ENCODE measurements around the gene SUFU.

The SUFU gene

DNA sequence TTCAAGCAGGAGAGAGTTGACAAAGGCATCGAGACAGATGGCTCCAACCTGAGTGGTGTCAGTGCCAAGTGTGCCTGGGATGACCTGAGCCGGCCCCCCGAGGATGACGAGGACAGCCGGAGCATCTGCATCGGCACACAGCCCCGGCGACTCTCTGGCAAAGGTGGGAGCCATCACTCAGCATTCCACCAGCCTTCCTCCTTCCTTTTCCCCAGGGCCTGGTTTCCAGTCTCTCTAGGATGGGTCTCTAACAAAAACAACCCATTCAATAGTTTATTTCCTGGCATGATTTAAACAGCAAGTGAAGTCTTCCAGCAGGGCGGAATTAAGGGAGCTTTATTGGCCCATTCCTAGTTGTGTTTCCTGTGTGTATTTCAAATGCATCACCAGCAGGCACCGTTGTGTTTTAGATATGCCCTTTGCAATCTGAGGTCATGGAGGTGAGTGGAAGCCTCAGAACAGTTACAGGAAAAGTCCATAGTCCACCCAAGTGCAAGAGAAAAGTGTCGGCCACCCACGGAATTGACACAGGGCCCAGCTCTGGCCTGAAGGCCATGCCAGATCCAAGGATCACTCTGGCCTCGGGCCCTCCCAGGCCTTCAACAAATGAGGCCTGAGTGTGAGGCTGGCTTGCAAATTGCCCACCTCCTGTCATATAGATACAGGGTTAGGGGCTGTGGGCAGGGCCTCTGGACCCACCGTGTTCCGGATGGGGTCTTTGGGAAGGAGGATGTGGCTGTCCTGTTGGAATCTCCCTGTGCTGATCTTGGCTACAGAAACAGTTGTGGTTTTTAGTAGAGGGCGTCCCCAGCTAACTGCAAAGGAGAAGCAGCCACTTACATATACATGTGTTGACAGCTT, 93.6 kb downstream of the SUFU start:
- DNase-seq (ENCODE audit: low read depth) = no peak

DNA sequence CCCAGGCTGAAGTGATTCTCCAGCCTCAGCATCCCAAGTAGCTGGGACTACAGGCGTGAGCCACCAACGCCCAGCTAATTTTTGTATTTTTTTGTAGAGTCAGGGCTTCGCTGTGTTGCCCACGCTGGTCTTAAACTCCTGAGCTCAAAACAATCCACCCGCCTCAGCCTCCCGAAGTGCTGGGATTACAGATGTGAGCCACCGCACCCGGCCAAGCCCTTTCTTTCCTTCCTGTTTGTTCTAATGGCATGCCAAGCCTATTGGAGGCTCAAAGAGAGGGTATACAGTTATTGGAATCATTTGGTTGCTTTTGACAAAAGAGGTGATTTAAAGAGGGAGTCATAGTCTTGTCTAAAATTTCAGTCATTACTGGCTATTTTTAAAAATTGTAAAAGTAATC, 94.5 kb downstream of the SUFU start:
- DNase-seq (ENCODE audit: low read depth) = no peak

DNA sequence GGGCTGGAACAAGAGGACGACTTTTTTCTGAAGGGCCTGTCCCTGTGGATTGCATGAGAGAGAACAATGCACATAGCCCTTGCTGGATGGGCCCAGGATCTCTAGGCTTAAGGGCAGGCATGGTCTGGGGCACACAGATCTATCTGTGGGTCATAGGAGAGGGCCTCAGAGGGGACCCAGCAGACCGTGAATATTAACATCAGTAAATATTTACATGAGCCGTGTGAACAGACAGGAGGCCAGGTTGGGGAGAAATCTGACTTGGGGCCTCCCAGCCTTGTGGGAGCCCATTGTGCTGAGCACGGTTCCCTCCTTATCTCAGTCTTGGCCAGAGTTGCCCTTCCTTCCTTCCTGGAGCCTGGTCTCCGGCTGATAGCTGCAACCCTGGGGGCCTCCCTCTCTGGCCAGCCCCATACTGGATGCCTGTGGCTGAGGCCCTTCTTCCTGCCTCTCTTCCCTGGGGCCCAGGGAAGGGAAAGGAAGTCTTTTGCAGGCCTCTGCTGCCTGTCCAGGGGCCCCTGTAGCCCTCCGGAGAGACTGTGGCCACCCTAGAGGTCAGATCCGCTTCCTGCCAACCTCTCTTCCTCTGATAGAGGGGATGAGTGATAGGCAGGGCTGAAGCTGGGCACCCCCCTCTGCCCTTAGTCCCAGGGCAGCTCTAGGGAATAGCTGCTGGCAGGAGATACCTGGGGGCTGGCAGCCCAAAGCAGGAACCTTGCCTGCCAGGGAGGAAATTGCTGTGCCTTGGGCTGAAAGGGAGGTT, 96.0 kb downstream of the SUFU start:
- DNase-seq (ENCODE audit: low read depth) = no peak

DNA sequence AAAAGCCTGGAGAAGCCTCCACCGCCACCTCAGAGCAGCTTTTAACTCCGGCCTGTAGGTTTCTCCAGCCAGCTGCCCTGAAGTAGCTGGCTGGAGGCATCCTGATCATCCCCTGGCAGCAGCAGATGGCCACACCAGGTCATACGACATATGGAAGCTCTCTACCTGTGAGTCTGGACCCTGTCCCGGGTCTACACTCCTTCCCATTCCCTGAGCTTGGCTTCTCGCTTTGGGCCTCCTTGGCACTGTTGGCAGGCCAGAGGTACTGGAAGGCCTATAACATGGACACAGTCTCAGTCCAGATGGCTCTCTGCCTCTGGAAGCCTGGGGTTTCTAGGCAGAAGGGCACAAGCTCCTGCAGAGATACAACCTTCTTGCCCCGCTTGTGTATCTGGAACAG, 97.0 kb downstream of the SUFU start:
- DNase-seq (ENCODE audit: low read depth) = no peak

DNA sequence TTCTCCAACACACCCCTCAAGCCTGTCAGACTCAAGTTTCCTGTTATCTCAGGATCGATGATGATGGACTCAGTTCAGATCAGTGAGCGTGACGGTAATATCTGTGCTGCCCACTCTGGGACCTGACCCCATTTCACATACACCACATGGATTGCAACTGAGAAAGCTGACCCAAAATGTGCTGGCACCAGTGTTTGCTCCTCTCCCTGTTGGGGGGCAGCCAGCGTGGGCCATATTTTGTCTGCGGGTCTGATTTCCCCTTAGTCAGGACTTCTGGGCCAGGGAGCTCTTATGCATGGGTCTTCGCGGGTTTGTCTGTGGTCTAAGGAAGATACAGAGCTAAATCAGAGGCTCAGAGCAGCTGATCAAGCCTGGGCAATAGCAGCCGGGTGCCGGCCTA, 97.9 kb downstream of the SUFU start:
- no peak for DNase-seq (ENCODE audit: low read depth)

DNA sequence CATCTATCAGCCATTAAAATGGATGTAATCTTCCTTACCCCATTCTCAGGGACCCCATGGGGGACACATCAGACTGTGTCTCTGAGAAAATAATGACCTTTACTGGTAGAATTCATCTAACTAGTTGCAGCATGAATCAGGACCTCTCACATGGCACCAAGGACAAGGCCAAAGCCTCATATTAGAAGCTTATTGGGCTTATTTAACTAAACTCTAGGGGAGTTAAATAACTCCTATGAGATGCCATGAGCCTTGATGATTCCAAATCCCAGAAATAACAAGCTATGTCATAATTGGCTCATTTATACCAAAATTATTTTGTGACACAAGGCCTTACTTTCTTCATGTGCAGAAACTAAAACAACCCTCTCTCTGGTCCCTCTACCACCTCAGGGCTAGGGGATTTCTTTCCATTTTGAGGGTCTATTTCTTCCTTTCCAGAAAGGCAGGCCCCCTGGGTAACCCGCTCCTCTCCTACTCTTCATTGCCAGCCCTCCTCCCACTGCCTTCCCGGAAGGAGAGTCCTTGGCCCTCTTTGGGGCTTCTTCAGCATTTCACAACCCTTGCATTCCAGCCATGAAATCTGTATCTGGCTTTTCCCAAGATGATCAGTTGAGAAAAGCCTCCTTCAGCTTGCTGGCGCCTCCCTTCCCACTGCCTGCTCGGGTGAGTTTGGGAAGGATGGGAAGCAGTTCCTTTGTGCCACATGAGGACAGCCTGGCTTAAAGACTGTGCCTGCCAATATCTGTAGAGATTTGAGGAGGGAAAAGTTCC, 98.7 kb downstream of the SUFU start:
- DNase-seq (ENCODE audit: low read depth) = no peak

DNA sequence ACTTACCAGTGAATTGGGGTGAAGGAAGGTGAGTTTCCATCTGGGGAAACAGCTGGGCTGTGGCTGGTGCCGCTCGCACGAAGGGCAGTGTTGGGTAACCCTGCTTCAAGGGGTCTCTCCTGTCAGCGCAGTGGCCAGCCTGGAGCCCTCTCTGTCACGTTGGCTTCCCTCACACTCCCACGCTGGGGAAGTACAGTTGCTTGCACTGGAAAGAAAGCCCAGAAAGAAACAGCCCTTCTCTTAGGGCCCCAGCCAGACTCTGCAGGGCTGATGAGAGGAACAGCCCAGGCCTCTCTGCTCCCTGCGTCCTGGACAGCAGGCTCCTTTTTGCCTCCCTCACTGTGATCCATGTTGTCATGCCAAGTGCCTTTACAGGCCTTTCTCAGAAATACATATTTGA, 100.2 kb downstream of the SUFU start:
- DNase-seq (ENCODE audit: low read depth) = no peak

DNA sequence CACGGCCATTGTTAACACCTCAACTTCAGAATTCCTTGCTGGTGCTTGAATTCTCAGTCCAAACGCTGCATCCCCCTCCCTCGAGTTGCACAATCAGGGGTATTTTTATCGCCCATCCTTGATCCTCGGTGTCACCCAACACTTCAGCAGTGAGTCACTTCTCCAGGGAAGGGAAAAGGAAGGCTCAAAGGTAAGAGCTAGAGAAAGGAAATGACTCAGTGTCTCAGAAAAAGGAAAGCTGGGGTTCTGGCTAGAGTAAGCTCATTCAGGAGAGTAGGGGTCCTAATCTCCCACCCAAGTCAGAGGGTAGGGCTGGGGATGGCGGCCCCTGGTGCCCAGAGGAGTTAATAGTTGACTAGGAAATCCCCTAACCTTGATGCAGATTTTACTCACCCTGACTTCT, 100.7 kb downstream of the SUFU start:
- DNase-seq (ENCODE audit: low read depth) = no peak

DNA sequence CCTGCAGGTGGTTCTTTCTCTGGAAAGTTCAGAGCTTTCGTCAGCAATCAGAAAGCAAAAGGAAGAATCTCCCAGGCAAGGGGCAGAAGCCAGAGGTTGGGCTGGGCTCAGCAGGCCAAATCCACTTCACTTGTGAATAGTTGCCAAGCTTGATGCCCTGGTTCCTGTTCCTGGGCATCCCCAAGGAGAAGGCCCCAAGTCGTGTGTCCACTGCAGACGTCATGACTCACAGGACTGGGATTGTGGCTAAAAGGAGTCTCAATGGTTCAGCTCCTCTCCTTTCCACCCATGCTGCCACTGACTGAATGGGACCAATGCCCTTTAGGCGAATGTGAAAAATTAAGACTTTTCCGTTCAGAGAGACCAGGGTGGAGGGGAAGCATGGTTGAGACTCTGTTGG, 101.9 kb downstream of the SUFU start:
- DNase-seq (ENCODE audit: low read depth) = no peak

DNA sequence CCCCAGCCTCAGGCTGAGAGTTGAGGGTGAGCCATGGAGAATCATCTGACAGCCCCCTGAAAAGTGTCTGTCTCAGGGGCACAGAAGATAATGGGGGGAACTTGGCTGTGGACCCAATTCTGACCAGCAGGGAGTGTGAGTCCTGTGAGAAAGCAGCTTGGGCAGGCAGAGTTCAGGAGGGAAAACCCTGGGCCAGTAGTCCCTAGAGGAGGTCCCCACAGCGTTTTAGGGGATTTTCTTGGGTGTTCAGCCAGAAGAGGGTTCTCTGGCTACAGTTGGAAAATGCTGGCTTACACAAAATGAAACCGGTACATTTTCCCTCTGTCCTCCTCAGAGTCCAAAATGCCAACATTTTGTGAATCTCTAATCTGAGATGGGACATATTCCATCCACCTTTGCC, 104.7 kb downstream of the SUFU start:
- DNase-seq (ENCODE audit: low read depth) = no peak

DNA sequence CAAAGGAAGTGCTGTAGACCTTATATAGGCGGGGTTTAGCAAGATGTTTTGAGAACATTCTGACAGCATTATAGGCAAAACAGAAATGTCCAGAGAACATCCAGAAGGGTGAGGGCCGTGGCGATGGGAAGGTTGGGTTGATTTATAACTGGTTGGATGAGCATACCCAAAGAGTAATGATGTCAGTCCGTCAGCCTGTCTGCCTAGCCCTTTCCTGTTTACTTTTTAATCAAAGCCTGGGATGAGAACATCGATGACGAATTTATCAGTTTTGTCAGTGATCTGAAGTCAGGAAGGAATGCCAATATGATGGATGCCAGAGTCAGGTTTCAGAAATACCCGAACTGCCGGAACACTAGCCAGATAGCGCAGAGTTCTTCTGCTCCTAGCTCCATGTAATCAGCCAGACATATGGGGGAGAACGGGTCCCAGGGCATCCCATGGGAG, 106.7 kb downstream of the SUFU start:
- no peak for DNase-seq (ENCODE audit: low read depth)

DNA sequence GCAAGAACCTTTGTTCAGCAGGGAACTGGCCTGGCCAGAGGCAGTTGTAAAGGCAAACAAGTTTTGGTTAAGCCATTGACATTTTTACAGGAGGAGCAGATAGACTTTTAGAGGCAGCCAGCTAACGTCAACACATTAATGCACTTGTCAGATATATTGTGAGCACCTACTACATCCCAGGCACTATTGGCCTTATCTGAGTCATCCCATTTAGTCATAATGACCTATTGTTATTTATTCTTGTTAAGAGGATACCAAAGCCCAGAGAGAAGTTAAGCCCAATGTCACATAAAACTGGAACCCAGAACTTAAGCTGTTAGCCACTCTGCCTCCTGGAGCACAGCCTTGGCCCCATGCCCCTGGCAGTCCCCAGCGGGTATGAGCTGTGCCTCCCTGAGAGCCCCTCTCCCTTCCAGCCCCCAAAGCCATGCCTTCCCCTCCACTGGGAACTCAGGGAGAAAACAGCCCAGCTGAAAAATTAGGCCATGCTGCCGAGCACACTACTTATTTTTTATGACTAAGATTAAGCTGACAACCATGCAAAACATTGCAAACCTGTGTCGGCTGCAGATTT, 107.8 kb downstream of the SUFU start:
- no peak for DNase-seq (ENCODE audit: low read depth)

DNA sequence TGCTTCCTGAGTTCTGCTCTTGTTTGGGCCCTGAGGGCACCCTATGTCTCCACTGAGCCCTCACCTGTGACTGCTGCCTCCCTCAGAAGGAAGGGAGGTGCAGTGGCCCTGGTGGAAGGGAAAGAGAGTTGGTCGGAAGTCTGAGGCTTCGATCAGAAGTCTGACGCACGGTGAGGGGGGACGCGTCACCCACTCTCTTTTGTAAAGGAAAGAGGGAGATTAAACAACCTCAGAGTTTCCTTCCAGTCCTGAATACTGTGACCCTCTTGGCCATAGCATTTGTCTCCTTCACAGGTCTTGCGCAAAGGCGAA, 109.1 kb downstream of the SUFU start:
- DNase-seq (ENCODE audit: low read depth) = peak; percentile 31

DNA sequence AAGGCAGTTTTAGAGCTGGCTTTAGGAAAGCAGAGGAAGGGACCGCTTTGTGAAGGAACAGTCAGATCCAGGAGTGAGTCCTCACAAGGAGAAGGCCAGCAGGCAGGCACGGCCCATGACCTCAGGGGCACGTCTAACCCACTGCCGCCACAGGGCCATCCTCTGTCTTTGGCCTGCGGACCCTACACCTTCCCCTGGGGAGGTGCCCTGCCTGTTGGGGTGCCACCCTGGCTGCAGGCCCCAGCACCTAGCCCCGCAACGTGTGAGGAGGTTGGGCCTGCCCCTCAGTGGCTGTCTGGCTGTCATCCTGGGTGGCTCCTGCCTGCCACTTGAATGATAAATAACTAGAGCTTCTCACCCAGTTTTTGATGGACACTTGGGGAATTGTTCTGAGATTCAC, 109.5 kb downstream of the SUFU start:
- no peak for DNase-seq (ENCODE audit: low read depth)

DNA sequence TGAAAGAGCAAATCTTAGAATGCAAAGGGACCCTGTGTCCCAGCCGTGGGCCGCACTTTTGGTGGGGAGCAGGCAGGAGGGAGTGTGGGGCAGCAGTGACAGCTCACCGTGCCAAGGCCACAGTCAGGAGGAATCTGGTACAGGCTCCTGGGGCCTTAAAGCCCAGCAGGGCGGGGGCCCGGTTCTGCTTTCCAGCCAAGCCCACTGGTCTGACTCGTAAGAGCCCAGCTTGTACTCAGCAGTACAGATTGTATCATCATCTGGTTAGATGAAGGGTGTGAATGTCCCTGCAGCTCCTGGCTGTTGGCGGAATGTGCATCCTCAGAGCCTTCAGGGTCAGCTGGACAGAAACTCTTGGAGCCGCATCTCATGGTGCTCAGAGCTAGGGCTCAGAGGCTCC, 110.0 kb downstream of the SUFU start:
- DNase-seq (ENCODE audit: low read depth) = no peak

DNA sequence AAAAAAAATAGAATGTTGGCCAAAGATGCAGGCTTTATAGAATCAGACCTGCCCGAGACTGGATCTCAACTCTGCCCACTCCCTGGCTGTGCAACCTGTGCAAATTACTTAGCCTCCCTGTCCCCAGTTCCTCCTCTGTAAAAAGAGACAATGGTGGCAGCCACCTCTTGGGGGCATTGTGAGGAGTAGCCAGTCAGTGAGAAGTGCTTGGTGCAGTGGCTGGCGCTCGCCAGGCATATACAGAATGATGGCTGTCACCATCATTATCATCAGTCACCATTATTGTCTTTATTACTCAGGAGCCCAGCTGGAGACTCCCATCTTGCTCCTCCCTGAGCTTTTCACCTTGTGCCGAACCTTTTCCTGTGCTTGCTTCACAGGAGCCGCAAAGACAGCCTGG, 111.1 kb downstream of the SUFU start:
- no peak for DNase-seq (ENCODE audit: low read depth)

DNA sequence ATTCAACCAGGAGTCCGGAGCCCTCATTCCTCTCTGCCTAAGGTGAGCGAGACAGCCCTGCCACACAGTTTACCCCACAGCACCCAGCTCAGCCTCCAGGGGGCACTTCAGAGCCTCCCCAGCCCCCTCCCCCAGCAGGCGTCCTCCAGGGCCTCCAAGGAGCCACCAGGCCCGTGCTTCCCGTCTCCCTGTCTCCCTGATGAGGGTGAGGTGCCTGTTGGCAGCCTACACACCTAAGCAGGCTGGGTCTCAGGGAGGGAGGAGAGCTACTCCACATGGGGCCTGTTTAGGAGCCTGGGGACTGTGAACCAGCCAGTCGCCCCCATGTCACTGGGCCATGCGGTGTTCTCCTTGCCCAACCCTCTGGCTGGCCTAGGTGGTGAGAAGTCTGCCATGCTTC, 111.6 kb downstream of the SUFU start:
- DNase-seq (ENCODE audit: low read depth) = peak; percentile 20

DNA sequence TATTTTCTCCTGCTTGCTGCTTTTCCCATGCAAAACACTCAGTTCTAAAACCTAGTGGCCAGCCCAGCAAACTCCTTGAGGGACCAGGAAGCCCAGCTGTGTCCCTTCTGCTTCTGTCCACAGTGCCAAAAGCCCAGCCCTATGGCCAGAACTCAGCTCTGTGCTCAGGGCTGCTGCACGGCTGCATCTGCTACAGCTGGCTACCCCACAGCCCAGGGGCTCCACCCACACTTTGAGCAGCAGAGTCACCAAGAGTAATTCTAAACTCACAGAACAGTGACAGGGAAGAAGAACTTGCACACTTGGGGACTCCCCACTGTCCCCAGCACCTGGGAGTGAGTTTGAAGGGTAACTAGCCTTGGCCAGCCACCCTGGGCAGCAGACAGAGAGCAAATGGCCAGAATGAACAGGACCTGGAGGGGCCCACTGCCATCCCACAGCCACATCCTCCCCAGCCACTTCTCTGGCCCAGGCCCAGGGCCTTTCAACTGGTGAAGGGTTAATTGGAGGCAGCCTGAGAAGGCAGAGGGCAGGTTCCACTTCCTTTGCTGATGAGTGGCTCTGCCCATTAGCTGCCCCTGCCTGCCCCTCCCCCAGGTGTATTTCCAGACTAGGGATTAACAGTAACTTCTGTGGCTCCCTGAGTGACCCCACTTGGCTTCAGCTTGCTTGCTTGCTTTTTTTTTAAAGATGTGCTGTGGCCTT, 112.4 kb downstream of the SUFU start:
- no peak for DNase-seq (ENCODE audit: low read depth)

DNA sequence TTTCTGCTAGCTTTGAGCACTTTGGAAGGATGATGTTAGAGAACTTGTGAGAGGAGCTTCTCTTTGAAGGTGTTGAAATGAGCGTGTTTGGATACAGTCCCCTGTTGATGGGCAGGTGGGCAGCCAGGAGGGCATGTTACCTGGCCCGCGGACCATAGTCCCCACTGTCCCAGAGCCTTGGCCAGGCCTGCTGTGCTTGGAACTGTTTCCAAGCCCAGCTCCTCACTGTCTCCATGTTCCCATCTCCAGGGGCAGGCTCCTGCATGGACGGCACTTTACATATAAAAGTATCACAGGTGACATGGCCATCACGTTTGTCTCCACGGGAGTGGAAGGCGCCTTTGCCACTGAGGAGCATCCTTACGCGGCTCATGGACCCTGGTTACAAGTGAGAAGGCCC, 113.3 kb downstream of the SUFU start:
- no peak for DNase-seq (ENCODE audit: low read depth)

DNA sequence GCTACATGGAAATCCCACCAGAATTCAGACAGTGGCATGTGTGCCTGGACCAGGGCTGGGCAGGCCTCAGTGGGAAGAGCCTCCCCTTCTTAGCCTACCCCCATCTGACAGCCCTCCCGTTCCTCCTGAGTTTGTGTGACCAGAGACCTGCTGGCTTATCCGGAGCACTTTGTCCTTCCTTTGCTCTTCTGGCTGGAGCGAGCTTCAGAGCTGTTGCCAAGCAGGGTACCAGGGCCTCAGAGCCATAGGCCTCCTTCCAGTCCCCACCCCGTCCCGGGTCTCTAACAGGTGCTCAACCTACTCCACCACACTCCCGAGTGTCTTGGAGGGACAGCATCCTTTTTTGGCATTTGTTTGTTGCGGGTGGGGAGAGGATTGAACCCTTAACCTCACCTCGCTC, 114.0 kb downstream of the SUFU start:
- DNase-seq (ENCODE audit: low read depth) = no peak

DNA sequence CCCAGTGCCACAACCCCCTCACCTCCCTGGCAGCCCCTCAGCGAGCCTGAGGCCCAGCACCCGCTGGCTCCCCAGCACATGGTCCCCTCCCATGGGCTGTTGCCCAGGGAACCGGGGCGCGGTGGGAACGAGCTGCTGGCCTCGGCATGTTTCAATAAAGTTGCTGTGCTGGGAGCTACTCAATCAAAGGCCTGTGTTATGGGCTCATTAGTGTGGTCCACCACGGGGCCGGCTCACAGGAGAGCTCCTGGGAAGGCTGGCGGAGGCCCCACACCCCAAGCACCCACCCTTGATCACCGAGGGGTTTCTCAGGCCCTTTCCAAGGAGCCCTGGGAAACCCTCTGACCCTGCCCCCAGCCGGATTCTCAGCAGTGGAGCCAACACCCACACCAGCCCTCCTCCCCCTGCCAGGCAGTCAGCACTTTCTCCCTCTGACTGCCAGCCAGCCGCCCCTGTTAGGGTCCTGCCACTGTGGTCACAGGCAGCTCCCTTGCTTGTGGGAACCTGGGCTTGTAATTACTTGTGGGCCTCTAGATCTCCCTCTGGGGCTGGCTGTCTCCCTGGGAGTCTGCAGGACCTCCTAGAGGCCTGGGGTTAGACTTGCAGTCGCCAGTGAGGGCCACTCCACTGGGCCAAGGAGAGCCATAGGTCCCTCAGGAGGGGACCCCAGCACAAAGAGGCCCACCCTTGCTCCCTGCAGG, 115.7 kb downstream of the SUFU start:
- no peak for DNase-seq (ENCODE audit: low read depth)

Data from activated T-cell treated with anti-CD3 and anti-CD28 coated beads for 24 hours (primary cell).